GM18520 (cell line): ENCODE measurements around the gene DNAH8.
A peak's percentile ranks its signal among the peaks of the same experiment; 100 is the strongest.
"Not testable (repeated sequence)": the region's sequence is repeated elsewhere in the genome, so short reads cannot be mapped to it uniquely, and the experiment has no call there.

Experiments
- ATAC-seq: cut with Tn5 transposase; IDR thresholded peaks from one replicate; pipeline ENCODE4 v1.9.1; 2021; ENCODE audit not compliant: unreplicated experiment

DNAH8 gene

GRCh38 chr6:38715016-38715689 lies at the start of gene DNAH8:
TSS of gene DNAH8 (plus strand) at chr6:38715311. CDS start at chr6:38722810, 7,499 bp downstream.
- no peak for ATAC-seq

- peak; percentile 67 for ATAC-seq
Measured at GRCh38 chr6:38671885-38672467, 43.1 kb upstream of the DNAH8 start.

- no peak for ATAC-seq
Measured at GRCh38 chr6:38673397-38674165, 41.5 kb upstream of the DNAH8 start.

- no peak for ATAC-seq
Measured at GRCh38 chr6:38676236-38676973, 38.7 kb upstream of the DNAH8 start.

- no peak for ATAC-seq
Measured at GRCh38 chr6:38676974-38677544, 38.1 kb upstream of the DNAH8 start.

GRCh38 chr6:38678178-38678760 lies 36.8 kb upstream of the DNAH8 start:
- no peak for ATAC-seq

- ATAC-seq = no peak
Measured at GRCh38 chr6:38679668-38680067, 35.4 kb upstream of the DNAH8 start.

GRCh38 chr6:38681850-38682249 lies 33.3 kb upstream of the DNAH8 start:
- ATAC-seq = no peak

GRCh38 chr6:38684237-38684636 lies 30.9 kb upstream of the DNAH8 start:
- no peak for ATAC-seq

GRCh38 chr6:38684904-38685303 lies 30.2 kb upstream of the DNAH8 start:
- no peak for ATAC-seq

GRCh38 chr6:38686270-38687042 lies 28.7 kb upstream of the DNAH8 start:
- no peak for ATAC-seq

GRCh38 chr6:38687043-38687353 lies 28.1 kb upstream of the DNAH8 start:
- ATAC-seq = no peak

- ATAC-seq = no peak
Measured at GRCh38 chr6:38687549-38687948, 27.6 kb upstream of the DNAH8 start.

GRCh38 chr6:38688579-38689087 lies 26.5 kb upstream of the DNAH8 start:
- ATAC-seq = no peak

- ATAC-seq = no peak
Measured at GRCh38 chr6:38695227-38695900, 19.7 kb upstream of the DNAH8 start.

- no peak for ATAC-seq
Measured at GRCh38 chr6:38695933-38696332, 19.2 kb upstream of the DNAH8 start.

GRCh38 chr6:38696345-38696744 lies 18.8 kb upstream of the DNAH8 start:
- ATAC-seq = no peak

- no peak for ATAC-seq
Measured at GRCh38 chr6:38697846-38698245, 17.3 kb upstream of the DNAH8 start.

GRCh38 chr6:38699702-38700101 lies 15.4 kb upstream of the DNAH8 start:
- not testable (repeated sequence) for ATAC-seq
